Glomerular visceral epithelial cell (primary cell): ENCODE results near the gene OMA1.
"Not testable (repeated sequence)": the region's sequence is repeated elsewhere in the genome, so short reads cannot be mapped to it uniquely, and the experiment has no call there.

Experiments used
- DNase-seq: peaks from one replicate; pipeline ENCODE4 v3.0.0-alpha.2; 2016; ENCODE audit errors: extremely low spot score

OMA1 gene

GRCh38 chr1:58573705-58574591 is 27.4 kb upstream of the OMA1 start:
- DNase-seq: peak; percentile 63

- DNase-seq: no peak
Measured at GRCh38 chr1:58573138-58573537, 26.6 kb upstream of the OMA1 start.

- no peak for DNase-seq
Measured at GRCh38 chr1:58572690-58573089, 26.2 kb upstream of the OMA1 start.

GRCh38 chr1:58571616-58572015 is 25.1 kb upstream of the OMA1 start:
- DNase-seq: no peak

DNA sequence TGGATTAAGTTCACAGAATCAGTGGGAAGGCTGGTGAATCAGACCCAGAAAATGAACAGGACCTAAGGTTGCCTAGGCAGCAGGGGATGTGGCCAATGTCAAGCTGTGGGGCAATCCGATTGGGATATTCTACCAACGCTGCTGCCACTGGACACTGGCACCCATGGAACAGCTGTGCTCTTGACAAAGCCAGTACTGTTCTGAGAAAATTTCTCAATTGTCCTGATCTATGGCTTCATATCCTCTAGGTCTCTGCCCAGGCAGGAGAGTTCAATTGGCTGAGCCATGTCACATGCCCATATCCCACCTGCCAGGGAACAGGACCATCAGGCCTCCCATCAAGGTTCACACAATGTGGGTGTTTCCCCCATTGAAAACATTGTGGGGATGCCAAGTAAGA is 24.3 kb upstream of the OMA1 start:
- no peak for DNase-seq

DNA sequence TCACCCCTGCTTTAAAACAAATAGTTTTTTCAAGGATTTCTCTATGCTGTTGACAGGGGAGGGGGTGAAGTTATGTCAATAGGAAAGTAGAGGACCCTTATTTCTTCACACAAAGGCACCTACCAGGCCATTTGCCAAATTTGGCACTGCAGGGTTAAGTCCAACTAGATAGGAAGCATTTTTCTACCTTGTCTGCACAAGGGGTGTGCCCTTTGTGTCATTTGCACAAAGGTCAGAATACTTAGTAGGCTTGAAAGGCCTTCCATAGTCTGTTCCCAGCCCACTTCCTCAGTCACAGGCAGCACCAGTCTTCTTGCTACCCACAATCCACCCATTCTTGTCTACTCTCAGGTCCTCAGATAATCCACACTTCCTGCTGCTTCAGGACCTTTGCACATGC is 23.6 kb upstream of the OMA1 start:
- no peak for DNase-seq

- DNase-seq: no peak
Measured at GRCh38 chr1:58568911-58569310, 22.4 kb upstream of the OMA1 start.

DNA sequence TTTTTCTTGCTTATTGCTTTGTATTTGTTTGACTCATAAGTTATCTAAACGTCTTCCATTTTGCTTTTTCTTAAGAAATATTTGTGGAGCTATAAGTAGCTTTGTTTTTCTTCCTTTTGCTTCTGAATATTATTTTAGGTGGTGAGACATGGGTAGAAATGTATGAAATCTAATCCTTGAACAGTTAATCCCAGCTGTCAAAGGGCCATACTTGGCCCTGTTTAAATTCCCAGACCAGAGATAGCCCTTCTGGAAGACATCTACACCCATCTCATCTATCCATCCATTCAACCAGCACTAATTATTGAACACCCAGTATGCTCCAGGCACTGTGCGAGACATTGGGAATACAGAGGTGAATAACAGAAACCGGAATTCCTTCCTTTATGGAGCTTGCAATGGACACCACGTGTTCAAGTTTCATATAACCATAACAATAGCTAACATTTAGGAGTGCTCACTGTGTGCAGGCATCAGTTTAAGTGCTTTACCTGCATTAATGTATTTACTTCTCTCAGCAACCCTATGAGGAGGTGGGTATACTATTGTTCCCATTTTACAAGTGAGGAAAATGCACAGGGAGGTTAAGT is 21.8 kb upstream of the OMA1 start:
- no peak for DNase-seq

- DNase-seq: no peak
Measured at GRCh38 chr1:58566339-58566738, 19.8 kb upstream of the OMA1 start.

- DNase-seq: not testable (repeated sequence)
Measured at GRCh38 chr1:58563715-58564114, 17.2 kb upstream of the OMA1 start.

DNA sequence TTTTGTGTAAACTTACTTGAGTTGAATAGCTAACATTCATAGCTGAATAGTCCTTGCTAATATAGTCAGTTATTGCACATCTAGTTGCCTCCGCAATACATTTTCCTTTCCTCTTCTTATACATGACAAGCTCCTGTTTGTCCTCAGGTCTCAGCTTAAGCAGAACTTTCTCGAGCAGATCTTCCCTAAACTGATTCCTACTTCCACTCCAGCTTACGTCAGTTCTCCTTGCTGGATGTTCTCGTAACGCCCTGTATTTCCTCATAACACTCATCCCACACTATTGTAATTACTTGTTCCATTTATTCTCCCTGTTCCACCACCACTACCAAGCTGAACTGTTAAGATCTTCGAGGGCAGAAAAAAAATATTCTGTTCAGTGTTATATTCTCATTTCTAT is 15.1 kb upstream of the OMA1 start:
- DNase-seq: no peak

DNA sequence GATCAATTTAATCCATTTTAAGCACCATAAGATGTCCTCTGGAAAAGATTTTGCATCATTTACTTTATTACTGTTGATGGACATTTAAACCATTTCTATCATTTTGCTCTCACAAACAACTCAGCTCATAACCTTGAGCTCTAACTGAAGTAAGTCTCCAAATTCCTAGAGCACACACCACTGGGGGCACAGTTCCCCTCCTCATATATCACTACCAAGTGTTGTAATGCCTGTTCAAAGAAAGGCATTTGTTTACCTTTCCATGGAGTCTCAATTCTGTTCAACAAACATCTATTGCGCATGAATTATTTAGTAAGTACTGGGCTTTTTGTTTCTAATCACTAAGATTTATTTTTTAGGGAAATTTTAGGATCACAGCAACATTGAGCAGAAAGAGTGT is 8.9 kb upstream of the OMA1 start:
- no peak for DNase-seq

GRCh38 chr1:58551186-58552140 is 4.9 kb upstream of the OMA1 start:
- no peak for DNase-seq

DNA sequence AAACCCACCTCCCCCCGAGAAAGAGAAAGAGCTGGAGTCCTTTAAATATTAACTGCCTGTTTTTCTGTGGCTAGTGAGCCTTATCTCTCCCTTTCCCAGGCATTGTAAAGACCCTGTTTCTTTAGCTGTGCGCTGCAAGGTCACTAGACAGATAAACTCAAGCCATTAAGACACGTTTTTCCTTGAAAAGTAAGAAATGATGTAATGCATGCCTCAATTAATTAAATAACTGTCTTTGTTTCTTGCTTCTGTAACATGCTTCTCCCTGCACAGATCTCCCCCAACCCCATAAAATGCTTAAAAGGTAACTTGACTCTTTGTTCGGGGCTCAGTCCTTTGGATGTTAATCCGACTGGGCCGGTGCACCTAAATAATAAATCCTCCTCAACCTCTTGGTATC is 2.8 kb upstream of the OMA1 start:
- not testable (repeated sequence) for DNase-seq

DNA sequence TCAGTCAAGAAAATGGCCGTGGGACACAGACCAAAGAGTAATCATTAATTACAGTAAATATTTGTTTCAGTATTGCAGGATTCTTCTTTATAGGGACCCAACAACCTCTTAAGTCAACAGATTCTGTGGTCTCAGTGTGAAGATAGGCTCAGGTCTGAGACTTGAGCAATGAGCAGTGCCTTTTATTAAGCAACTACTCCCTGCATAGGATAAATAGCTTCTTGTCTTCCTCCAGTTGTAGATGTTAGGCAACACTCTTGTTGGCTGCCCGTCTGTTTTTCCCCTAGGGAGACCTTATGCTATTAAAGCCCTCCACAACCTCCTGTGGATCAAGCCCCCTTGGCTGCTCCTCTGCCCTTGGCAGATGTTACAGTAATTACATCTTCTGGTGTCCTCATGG is 1.8 kb upstream of the OMA1 start:
- DNase-seq: no peak

GRCh38 chr1:58545591-58546519 is 671 bp downstream of the OMA1 start:
- peak; percentile 81 for DNase-seq

DNA sequence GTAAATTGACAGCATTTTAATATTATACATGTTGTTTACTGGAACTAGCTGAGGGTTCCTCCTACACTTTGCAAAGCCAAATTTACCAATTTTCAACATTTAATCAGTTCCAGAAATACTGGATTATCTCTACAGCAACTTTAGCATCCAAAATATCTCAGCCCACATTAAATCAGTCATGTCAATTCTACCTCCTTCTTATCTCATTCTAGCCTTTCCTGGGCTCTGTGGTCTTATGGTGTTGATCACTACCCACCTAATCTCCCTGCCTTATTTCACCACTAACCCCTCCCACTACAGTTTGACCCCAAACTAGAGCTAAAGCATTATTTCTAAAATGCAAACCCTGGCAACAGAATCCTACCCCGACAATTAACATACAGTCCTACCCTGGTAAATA is 3.3 kb downstream of the OMA1 start:
- DNase-seq: no peak

DNA sequence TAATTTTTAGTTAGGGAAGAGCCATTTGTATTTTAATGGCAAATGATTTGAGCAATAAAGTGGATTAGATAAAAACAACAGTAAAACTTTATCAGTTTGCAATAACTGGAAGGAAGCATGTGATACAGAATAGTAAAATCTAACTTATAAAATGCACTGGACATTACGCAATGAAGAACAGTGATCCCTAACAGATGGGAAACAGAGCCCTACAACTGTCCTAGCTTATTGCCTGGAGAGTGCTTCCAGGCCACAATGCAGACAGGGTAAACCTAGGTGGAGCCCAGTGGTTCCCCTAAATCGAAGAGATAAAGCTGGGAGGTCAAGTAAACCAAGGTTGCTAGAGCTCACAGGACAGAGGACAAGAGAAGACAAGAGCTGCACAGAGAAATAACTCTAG is 7.0 kb downstream of the OMA1 start:
- DNase-seq: no peak

DNA sequence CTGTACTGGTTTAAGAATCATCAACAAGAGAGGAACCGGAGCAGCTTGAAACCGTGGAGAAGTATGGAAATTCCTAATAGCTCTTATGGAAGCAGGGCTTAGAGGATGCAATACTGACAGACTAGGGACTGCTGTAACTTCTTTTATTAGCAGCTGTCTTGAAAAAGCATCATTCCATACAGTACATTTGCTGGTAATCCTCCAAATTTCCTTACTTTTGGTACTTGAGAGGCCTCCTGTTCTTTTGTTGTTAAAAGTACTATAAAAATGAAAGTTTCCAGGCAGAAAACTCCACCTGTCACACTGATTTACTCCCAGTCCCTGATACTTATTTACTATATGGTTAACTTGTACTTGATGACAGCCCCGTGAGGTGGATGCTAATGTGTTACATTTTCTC is 7.7 kb downstream of the OMA1 start:
- DNase-seq: no peak

GRCh38 chr1:58531842-58532241 is 14.7 kb downstream of the OMA1 start:
- DNase-seq: not testable (repeated sequence)

DNA sequence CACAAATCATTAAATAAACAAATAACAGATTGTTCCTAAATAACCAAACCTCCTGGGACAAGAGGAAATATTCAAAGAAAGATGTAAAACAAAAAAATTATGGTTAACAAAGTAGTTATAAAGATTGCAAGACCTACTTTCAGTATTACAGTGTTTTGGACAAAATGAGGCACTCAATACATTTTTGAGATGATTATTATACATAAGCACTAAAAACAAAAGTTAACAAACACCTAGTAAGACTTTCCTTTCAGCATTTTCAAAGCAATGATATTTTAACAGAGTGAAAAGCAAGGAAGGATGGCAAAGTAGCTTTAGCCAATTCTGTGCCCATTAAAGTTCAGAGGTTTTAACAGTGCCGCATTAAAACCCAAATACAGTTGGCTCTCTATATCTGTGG is 17.2 kb downstream of the OMA1 start:
- DNase-seq: no peak
